Thyroid gland (tissue), 4 donors: ENCODE measurements around the gene KIF11. TPM values are rescaled to one million over a fixed set of nuclear protein-coding genes. Genes with fewer than 3 reads are reported as not detected.

Experiments
- DNase-seq, 2 donors: peaks; one replicate each; pipeline ENCODE4 v3.0.0-alpha.2; 2019
- H3K27ac ChIP-seq, 3 donors: fragments of 200-600 bp; sonication (generic); 1 replicate in 2 of 3; 2 replicates in 1 of 3; pipeline ENCODE4 v1.5.1; 2016 to 2019; ENCODE audit warnings: mild to moderate bottlenecking in 1 of 3, moderate library complexity in 1 of 3
- H3K27me3 ChIP-seq: fragments of 200-600 bp; sonication (generic); one replicate; pipeline ENCODE4 v1.5.1; 2019
- H3K36me3 ChIP-seq, 2 donors: fragments of 200-600 bp; sonication (generic); one replicate each; pipeline ENCODE4 v1.5.1; 2016 to 2019
- H3K4me1 ChIP-seq, 2 donors: fragments of 200-600 bp; sonication (generic); one replicate each; pipeline ENCODE4 v1.5.1; 2017 to 2019
- H3K4me3 ChIP-seq, 3 donors: fragments of 200-600 bp; sonication (generic); replicated peaks in 1 of 3; 1 replicate in 2 of 3; 2 replicates in 1 of 3; pipeline ENCODE4 v1.5.1; 2016; ENCODE audit warnings: mild to moderate bottlenecking in 1 of 3
- H3K9me3 ChIP-seq: fragments of 200-600 bp; sonication (generic); one replicate; pipeline ENCODE4 v1.5.1; 2017
- POLR2A ChIP-seq, 2 donors: fragments of 450-650 bp; IDR thresholded peaks; one replicate each; pipeline ENCODE4 v1.6.1; 2017; ENCODE audit warnings: antibody characterized with exemption in 2 of 2, mild to moderate bottlenecking in 2 of 2, moderate library complexity in 1 of 2
- WGBS, 2 donors: methylation state at CpG; one replicate each; pipeline ENCODE4 v1.1.5; 2017; 5-methylcytosine and 5-hydroxymethylcytosine counted together
- intact Hi-C: fragments of 100-400 bp; cut with DNase I; formaldehyde crosslinking; loops from one replicate; pipeline ENCODE4 v1.15.1; 2023
- total RNA-seq, 4 donors: library from RNA; depleted of rRNA; stranded (reverse); fragments of >200 nt; gene quantifications; one replicate each; pipeline ENCODE4 v1.2.3, GENCODE V29; 2016
- TF ChIP-seq, protein P1 (sequence below), 6 experiments: fragments of 200-600 bp in 3 of 6; fragments of 450-650 bp in 3 of 6; sonication (generic) in 3 of 6; IDR thresholded peaks; one replicate each; pipeline ENCODE4 v1.5.1; 2016 to 2019; ENCODE audit warnings: antibody characterized with exemption in 6 of 6, mild to moderate bottlenecking in 2 of 6, inconsistent platforms in 1 of 6, moderate library complexity in 1 of 6

KIF11 gene
- total RNA-seq, 4 donors from 2014 or later: 0.67 to 1.5 (median 1.1) TPM

DNA sequence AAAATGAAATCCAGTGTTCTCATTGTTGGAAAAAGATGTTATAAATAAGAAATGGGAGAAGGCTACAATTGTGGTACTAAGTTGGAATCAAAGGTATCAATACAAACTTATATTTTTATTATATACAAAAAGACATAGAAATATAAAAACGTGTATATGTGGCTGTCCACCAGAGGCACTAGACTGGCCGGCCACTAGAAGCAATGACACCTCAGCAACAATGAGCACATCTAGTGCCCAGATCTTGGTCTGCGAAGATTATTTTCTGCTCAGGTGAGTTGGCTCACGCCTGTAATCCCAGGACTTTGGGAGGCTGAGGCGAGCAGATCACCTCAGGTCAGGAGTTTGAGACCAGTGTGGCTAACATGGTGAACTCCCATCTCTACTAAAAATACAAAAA, 40.6 kb upstream of the KIF11 start:
- Histone ChIP-seq H3K36me3 (peaks cover 0 to 12% of the 10 kb centered on the region in 2 donors), H3K27me3 (no peaks in the 10 kb centered on the region), H3K4me3 (no peak overlapping the region), H3K4me1 (no peaks in the 10 kb centered on the region), H3K9me3 (no peaks in the 10 kb centered on the region), H3K27ac (no peak overlapping the region)
- WGBS, 2 donors: 91 to 93% methylated on average over 5 of the region's 5 CpGs
- no peak for DNase-seq
- no peak for TF ChIP-seq POLR2A (IDR thresholded peaks at IDR 0.05)
- TF ChIP-seq, protein P1, sequence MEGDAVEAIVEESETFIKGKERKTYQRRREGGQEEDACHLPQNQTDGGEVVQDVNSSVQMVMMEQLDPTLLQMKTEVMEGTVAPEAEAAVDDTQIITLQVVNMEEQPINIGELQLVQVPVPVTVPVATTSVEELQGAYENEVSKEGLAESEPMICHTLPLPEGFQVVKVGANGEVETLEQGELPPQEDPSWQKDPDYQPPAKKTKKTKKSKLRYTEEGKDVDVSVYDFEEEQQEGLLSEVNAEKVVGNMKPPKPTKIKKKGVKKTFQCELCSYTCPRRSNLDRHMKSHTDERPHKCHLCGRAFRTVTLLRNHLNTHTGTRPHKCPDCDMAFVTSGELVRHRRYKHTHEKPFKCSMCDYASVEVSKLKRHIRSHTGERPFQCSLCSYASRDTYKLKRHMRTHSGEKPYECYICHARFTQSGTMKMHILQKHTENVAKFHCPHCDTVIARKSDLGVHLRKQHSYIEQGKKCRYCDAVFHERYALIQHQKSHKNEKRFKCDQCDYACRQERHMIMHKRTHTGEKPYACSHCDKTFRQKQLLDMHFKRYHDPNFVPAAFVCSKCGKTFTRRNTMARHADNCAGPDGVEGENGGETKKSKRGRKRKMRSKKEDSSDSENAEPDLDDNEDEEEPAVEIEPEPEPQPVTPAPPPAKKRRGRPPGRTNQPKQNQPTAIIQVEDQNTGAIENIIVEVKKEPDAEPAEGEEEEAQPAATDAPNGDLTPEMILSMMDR (IDR thresholded peaks at IDR 0.05): no peak
- intact Hi-C loops: no loop called here

DNA sequence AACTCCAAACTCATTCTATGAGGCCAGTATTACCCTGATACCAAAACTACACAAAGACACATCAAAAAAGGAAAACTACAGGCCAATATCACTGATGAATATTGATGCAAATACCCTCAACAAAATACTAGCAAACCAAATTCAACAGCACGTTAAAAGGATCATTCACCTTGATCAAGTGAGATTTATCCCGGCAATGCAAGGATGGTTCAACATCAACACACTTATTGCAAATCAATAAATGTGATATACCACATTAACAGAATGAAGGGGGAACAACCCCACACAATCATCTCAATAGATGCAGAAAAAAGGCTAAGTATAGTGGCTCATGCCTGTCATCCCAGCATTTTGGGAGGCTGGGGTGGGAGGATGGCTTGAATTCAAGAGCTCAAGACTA, 39.0 kb upstream of the KIF11 start:
- peaks cover 0 to 12% of the 10 kb centered on the region in 2 donors for H3K36me3 ChIP-seq
- H3K27ac ChIP-seq: no peak overlapping the region
- H3K9me3 ChIP-seq: no peaks in the 10 kb centered on the region
- no peak for DNase-seq
- H3K27me3 ChIP-seq: no peaks in the 10 kb centered on the region
- H3K4me3 ChIP-seq: no peak overlapping the region
- H3K4me1 ChIP-seq: no peaks in the 10 kb centered on the region
- 97 to 98% methylated on average over 2 of the region's 2 CpGs for WGBS, 2 donors
- no peak for TF ChIP-seq POLR2A (IDR thresholded peaks at IDR 0.05)
- TF ChIP-seq, protein P1 (IDR thresholded peaks at IDR 0.05): no peak
- intact Hi-C loops: no loop called here

DNA sequence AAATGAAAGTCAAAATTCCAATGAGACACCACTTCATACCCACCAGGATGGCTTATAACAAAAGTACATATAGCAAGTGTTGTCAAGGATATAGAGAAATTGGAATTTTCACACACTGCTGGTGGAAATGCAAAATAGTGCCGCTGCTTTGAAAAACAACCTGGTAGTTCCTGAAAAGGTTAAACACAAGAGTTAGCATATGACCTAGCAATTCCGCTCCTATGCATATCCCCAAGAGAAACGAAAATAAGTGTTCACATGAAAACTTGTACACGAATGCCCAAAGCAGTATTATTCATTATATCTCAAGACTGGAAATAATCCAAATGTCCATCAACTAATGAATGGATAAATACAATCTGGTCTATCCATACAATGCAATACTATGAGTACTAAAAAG, 33.9 kb upstream of the KIF11 start:
- intact Hi-C loops: no loop called here
- no peak for DNase-seq
- Histone ChIP-seq H3K4me1 (no peaks in the 10 kb centered on the region), H3K27ac (no peak overlapping the region), H3K36me3 (peaks cover 0 to 9% of the 10 kb centered on the region in 2 donors), H3K9me3 (no peaks in the 10 kb centered on the region), H3K27me3 (no peaks in the 10 kb centered on the region), H3K4me3 (no peak overlapping the region)
- WGBS, 2 donors: 98% methylated on average over 4 of the region's 4 CpGs
- TF ChIP-seq POLR2A (IDR thresholded peaks at IDR 0.05): no peak
- TF ChIP-seq, protein P1 (IDR thresholded peaks at IDR 0.05): no peak

DNA sequence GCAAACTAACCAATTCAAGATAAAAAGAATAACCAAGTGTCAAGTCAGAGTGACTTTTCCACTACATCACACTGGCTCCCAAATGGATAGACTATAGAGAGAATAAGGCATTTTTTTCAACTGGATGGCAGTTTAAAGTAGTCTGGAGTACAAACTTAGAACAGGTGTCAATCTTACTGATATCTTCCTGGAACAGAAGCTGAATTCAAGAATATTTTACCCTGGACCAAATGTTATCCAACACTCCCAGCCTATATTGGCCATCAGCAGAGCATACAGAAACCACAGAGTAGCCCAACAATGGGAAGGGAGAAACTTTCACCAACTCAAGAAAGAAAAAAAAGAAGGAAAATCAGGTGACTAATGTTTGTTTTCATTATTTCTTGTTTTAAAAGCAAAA, 30.5 kb upstream of the KIF11 start:
- Histone ChIP-seq H3K4me3 (no peak overlapping the region), H3K27me3 (no peaks in the 10 kb centered on the region), H3K27ac (no peak overlapping the region), H3K4me1 (no peaks in the 10 kb centered on the region), H3K36me3 (no peaks in the 10 kb centered on the region), H3K9me3 (no peaks in the 10 kb centered on the region)
- no peak for DNase-seq
- intact Hi-C loops: no loop called here
- no peak for TF ChIP-seq POLR2A (IDR thresholded peaks at IDR 0.05)
- TF ChIP-seq, protein P1 (IDR thresholded peaks at IDR 0.05): no peak

DNA sequence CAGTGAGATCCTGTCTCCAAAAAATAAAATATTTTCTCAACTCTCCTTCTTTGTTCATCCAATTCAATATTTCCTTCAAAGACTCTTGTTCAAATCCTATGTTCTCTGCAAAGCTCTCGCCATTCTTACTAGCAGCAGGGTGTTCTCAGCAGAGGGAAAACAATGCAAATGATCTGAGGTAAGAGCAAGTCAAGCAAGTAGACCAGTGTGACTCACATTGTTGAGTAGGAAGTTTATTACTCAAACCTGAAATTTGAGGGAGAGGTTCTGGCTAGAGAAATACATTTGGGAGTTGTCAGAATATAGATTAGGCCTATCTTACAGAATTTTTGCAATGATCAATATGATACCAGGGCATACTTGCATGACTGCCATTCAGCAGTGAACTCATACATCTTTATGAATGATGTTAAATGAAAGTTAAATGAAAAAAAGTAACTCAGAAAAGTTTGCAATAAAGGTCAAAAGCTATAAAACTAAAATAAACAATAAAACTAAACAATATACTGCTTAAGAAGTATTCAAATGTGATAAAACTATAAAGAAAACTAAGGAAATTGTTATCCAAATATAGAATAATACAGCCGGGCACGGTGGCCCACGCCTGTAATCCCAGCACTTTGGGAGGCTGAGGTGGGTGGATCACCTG, 24.9 kb upstream of the KIF11 start:
- no peaks in the 10 kb centered on the region for H3K9me3 ChIP-seq
- DNase-seq: no peak
- H3K27me3 ChIP-seq: no peaks in the 10 kb centered on the region
- no peak overlapping the region for H3K27ac ChIP-seq
- no peak overlapping the region for H3K4me3 ChIP-seq
- peaks cover 15 to 16% of the 10 kb centered on the region in 2 donors for H3K4me1 ChIP-seq
- intact Hi-C loops: no loop called here
- WGBS, 2 donors: 93% methylated on average over 4 of the region's 4 CpGs
- H3K36me3 ChIP-seq: no peaks in the 10 kb centered on the region
- TF ChIP-seq POLR2A (IDR thresholded peaks at IDR 0.05): no peak
- TF ChIP-seq, protein P1 (IDR thresholded peaks at IDR 0.05): no peak
